ENCODE results near the gene ANO10.

The ANO10 gene

DNA sequence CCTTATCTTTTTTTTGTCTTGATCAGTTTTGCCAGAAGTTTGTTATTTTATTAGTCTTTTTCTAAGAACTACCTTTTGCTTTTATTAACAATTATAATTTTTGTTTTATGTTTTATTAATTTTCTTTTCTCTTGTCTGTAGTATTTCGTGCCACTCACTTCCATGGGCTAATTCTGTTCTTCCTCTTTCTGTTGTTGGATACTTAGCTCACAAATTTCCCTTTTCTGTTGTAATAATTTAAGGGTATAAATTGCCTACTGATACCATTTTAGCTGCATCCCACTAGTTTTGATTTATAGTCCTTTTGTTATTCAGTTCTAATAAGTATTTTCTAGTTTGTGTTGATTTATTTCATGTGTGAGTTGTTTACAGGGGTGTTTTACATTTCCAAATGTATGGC is 286.8 kb downstream of the ANO10 start:
- WGBS, 2 experiments (ENCODE audit: insufficient coverage in 2 of 2): no CpG with 5 or more reads among the region's 1 CpG
- H3K36me3 ChIP-seq (ENCODE audit: control insufficient read depth, insufficient read depth, low read length): peaks cover 64% of the 10 kb centered on the region
- peaks cover 25% of the 10 kb centered on the region for H3K9me3 ChIP-seq (ENCODE audit: control insufficient read depth, low read length)
- no peak overlapping the region for H3K4me3 ChIP-seq (ENCODE audit: extremely low read depth, insufficient read depth, low read length, poor library complexity, severe bottlenecking)
- no peak overlapping the region for H3K27ac ChIP-seq (ENCODE audit: low read depth, low read length, severe bottlenecking)
- no peaks in the 10 kb centered on the region for H3K4me1 ChIP-seq (ENCODE audit: control insufficient read depth, insufficient read depth, low read length, poor library complexity, severe bottlenecking)

DNA sequence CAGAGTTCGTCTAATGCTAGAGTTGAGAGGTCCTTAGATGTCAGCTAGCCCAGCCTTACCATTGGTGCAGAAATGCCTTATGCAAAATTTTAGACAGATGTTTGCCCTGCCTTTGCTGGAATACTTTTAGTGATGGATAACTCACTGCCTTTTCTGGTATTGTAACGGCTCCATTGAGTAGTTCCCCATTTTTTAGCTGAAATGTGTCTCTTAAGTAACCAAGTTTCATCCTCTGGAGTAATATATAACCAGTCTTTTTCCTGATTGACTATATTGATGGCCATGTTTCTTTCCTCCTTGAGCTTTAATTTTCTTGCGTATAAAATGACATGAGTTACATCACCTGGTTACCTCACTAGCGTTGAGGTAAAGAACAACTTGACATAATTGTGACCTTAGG is 290.4 kb downstream of the ANO10 start:
- 77 to 82% methylated on average over 1 to 2 of the region's 4 CpGs for WGBS, 2 experiments (ENCODE audit: insufficient coverage in 2 of 2)
- H3K27ac ChIP-seq (ENCODE audit: low read depth, low read length, severe bottlenecking): no peak overlapping the region

DNA sequence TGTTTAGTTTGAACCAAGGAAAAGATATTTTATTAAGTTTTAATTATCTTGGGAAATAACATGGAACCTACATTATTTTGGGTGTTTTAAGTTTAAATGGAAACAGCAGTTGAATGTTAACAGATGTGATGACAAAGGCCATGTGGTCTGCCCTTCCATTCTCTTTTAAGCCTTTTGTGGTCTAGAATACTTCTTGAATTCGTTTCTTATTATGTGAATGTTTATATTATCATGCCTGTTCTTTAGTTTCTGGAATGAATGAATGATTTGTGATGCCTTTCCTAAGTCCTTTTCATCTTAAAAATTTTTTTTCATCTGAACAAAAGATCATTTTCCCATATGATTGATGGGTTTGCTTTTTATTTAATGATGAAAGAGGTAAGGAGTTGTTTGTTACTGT is 290.8 kb downstream of the ANO10 start:
- no peak overlapping the region for H3K4me3 ChIP-seq (ENCODE audit: extremely low read depth, insufficient read depth, low read length, poor library complexity, severe bottlenecking)
- no CpG with 5 or more reads among the region's 1 CpG for WGBS, 2 experiments (ENCODE audit: insufficient coverage in 2 of 2)
- H3K36me3 ChIP-seq (ENCODE audit: control insufficient read depth, insufficient read depth, low read length): peaks cover 30% of the 10 kb centered on the region
- no peaks in the 10 kb centered on the region for H3K4me1 ChIP-seq (ENCODE audit: control insufficient read depth, insufficient read depth, low read length, poor library complexity, severe bottlenecking)
- H3K9me3 ChIP-seq (ENCODE audit: control insufficient read depth, low read length): peaks cover 8% of the 10 kb centered on the region
- no peak overlapping the region for H3K27ac ChIP-seq (ENCODE audit: low read depth, low read length, severe bottlenecking)

More for the DNA sequence above, 290.4 kb downstream of the ANO10 start:
- Histone ChIP-seq H3K36me3 (ENCODE audit: control insufficient read depth, insufficient read depth, low read length) (peaks cover 34% of the 10 kb centered on the region), H3K9me3 (ENCODE audit: control insufficient read depth, low read length) (peaks cover 11% of the 10 kb centered on the region), H3K4me3 (ENCODE audit: extremely low read depth, insufficient read depth, low read length, poor library complexity, severe bottlenecking) (no peak overlapping the region), H3K4me1 (ENCODE audit: control insufficient read depth, insufficient read depth, low read length, poor library complexity, severe bottlenecking) (no peaks in the 10 kb centered on the region)

DNA sequence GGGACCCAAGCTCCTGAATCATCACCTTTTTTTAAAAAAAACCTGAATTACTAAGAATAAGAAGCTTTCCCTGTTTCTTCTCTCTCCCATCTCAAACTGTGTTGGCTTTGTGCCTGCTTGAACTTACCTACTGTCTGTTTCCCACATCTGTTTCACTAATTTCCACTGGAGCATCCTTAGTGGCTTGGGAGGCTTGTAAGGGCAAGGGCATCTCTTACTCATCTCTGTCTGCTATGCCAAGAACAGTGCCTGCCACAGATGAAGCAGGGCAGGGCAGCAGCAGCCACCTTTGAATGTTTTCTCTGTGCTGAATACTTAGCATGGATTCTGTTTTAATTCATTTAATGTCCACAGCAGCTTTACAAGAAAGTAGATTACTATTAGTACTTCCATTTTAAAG is 293.2 kb downstream of the ANO10 start:
- no peak overlapping the region for H3K4me3 ChIP-seq (ENCODE audit: extremely low read depth, insufficient read depth, low read length, poor library complexity, severe bottlenecking)
- H3K9me3 ChIP-seq (ENCODE audit: control insufficient read depth, low read length): no peaks in the 10 kb centered on the region
- H3K27ac ChIP-seq (ENCODE audit: low read depth, low read length, severe bottlenecking): no peak overlapping the region
- peaks cover 13% of the 10 kb centered on the region for H3K36me3 ChIP-seq (ENCODE audit: control insufficient read depth, insufficient read depth, low read length)
- H3K4me1 ChIP-seq (ENCODE audit: control insufficient read depth, insufficient read depth, low read length, poor library complexity, severe bottlenecking): no peaks in the 10 kb centered on the region

DNA sequence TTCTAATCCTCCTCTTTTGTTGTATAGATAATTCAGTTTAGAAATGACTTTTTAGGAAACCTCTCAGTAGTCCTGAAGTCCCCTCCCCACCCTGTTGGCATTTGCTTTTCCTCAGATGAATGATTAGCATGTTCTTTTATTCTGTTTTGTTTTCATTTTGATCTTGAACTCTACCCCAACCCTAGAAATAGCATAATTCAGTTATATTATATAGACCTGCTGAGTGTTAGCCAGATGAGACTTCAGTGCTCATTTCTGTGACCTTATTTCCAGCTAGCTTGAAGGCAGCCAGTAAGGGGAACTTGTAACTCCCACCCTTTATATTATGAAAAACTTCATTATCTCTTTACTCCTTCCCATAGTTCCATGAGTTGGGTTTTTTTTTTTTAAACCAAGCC is 294.2 kb downstream of the ANO10 start:
- Histone ChIP-seq H3K4me3 (ENCODE audit: extremely low read depth, insufficient read depth, low read length, poor library complexity, severe bottlenecking) (no peak overlapping the region), H3K27ac (ENCODE audit: low read depth, low read length, severe bottlenecking) (no peak overlapping the region), H3K4me1 (ENCODE audit: control insufficient read depth, insufficient read depth, low read length, poor library complexity, severe bottlenecking) (no peaks in the 10 kb centered on the region), H3K36me3 (ENCODE audit: control insufficient read depth, insufficient read depth, low read length) (peaks cover 3% of the 10 kb centered on the region), H3K9me3 (ENCODE audit: control insufficient read depth, low read length) (no peaks in the 10 kb centered on the region)

DNA sequence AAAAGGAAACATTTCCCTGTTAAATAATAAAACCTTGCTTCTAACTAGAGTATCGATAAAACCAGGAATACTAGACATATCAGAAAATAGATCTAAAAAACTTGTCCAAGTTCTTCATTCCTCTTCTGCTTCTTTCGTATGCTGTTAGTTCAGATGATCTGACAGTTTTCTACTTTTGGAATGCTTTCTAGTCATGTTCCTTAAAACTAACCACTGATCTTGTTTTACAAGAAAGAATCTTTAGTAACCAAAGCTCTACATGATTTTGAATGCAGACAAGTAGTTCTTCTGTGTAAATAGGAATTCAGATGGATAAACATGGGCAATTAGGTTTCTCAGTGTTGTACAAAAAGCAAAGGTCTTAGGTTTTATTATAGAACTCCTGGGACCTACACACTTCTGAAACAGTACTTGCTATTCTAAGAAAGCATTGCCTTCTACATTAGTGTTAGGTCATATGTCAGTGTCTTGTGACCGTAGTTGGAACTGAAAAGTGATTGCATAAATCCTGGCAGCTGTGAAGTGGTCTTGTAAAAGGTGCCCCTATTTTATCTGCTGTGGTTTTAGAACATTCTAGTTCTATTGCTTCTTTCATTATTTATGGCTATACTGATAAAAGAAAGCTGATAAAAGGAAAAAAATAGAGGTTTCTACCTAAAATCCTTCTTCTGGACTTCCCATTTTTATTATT is 294.8 kb downstream of the ANO10 start:
- Histone ChIP-seq H3K36me3 (ENCODE audit: control insufficient read depth, insufficient read depth, low read length) (no peaks in the 10 kb centered on the region), H3K4me3 (ENCODE audit: extremely low read depth, insufficient read depth, low read length, poor library complexity, severe bottlenecking) (no peak overlapping the region), H3K27ac (ENCODE audit: low read depth, low read length, severe bottlenecking) (no peak overlapping the region), H3K4me1 (ENCODE audit: control insufficient read depth, insufficient read depth, low read length, poor library complexity, severe bottlenecking) (no peaks in the 10 kb centered on the region), H3K9me3 (ENCODE audit: control insufficient read depth, low read length) (no peaks in the 10 kb centered on the region)
- WGBS, 2 experiments (ENCODE audit: insufficient coverage in 2 of 2): 100% methylated on average over 2 of the region's 3 CpGs; no CpG with 5 or more reads in 1 of the 2 experiments

DNA sequence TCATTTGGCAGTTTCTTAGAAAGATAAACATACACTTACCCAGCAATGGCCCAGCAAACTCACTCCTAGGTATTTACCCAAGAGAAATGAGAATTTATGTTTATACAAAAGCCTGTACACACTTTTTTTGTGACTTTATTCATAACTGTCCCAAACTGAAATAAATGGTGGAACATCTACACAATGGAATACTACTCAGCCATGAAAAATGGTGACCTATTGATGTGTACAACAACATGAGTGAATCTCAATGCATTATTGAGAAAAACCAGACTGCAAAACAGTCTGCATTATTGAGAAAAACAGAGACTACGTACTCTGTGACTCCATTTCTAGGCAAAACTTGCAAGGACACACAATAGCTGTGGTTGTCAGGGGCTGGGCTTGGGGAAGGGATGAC is 298.3 kb downstream of the ANO10 start:
- no peaks in the 10 kb centered on the region for H3K9me3 ChIP-seq (ENCODE audit: control insufficient read depth, low read length)
- WGBS, 2 experiments (ENCODE audit: insufficient coverage in 2 of 2): 100% methylated on average over 1 of the region's 1 CpG; no CpG with 5 or more reads in 1 of the 2 experiments
- peaks cover 1% of the 10 kb centered on the region for H3K36me3 ChIP-seq (ENCODE audit: control insufficient read depth, insufficient read depth, low read length)
- H3K27ac ChIP-seq (ENCODE audit: low read depth, low read length, severe bottlenecking): no peak overlapping the region
- no peaks in the 10 kb centered on the region for H3K4me1 ChIP-seq (ENCODE audit: control insufficient read depth, insufficient read depth, low read length, poor library complexity, severe bottlenecking)
- H3K4me3 ChIP-seq (ENCODE audit: extremely low read depth, insufficient read depth, low read length, poor library complexity, severe bottlenecking): no peak overlapping the region

DNA sequence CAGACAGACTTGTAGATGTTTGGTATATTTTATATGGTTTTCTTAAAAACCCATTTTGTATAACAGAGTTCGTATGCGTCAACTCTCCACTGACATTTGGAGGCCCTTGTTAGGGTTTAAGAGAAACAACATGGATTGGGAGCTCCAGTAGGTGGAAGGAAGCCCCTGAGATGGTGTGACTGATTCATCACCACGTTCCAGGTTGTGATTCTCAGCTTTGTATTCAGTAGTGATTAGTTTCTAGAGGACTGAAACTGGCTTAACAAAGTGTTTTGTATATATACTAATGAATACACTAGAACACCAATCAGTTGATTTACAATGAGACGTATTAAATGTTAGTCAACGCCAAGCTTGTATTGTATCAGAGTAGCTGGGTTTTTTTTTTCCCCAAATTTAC is 301.5 kb downstream of the ANO10 start:
- H3K9me3 ChIP-seq (ENCODE audit: control insufficient read depth, low read length): no peaks in the 10 kb centered on the region
- no peaks in the 10 kb centered on the region for H3K4me1 ChIP-seq (ENCODE audit: control insufficient read depth, insufficient read depth, low read length, poor library complexity, severe bottlenecking)
- 83 to 100% methylated on average over 1 of the region's 5 CpGs for WGBS, 2 experiments (ENCODE audit: insufficient coverage in 2 of 2)
- H3K4me3 ChIP-seq (ENCODE audit: extremely low read depth, insufficient read depth, low read length, poor library complexity, severe bottlenecking): no peak overlapping the region
- H3K27ac ChIP-seq (ENCODE audit: low read depth, low read length, severe bottlenecking): no peak overlapping the region
- H3K36me3 ChIP-seq (ENCODE audit: control insufficient read depth, insufficient read depth, low read length): peaks cover 3% of the 10 kb centered on the region

DNA sequence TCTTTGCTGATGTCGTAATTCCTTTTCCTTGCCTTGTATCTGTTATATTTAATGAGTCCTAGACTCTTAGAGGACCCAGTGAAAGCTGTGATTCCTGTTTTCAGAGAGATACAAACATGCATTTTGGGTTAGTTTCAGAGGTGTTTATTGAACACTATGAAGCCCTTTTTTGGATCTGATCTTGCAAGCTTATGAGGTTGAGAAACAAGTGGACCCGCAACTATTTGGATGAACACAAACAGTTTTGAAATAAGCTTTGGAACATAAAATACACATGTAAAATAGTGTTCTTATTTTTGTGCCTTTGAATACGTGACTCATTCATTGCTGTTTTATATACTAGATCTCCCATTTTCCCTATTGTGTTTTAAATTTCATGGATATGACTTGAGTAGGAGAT is 302.0 kb downstream of the ANO10 start:
- Histone ChIP-seq H3K9me3 (ENCODE audit: control insufficient read depth, low read length) (no peaks in the 10 kb centered on the region), H3K4me1 (ENCODE audit: control insufficient read depth, insufficient read depth, low read length, poor library complexity, severe bottlenecking) (no peaks in the 10 kb centered on the region), H3K27ac (ENCODE audit: low read depth, low read length, severe bottlenecking) (no peak overlapping the region), H3K36me3 (ENCODE audit: control insufficient read depth, insufficient read depth, low read length) (peaks cover 3% of the 10 kb centered on the region), H3K4me3 (ENCODE audit: extremely low read depth, insufficient read depth, low read length, poor library complexity, severe bottlenecking) (no peak overlapping the region)
- 100% methylated on average over 1 of the region's 3 CpGs; no CpG with 5 or more reads in 1 of the 2 experiments for WGBS, 2 experiments (ENCODE audit: insufficient coverage in 2 of 2)

DNA sequence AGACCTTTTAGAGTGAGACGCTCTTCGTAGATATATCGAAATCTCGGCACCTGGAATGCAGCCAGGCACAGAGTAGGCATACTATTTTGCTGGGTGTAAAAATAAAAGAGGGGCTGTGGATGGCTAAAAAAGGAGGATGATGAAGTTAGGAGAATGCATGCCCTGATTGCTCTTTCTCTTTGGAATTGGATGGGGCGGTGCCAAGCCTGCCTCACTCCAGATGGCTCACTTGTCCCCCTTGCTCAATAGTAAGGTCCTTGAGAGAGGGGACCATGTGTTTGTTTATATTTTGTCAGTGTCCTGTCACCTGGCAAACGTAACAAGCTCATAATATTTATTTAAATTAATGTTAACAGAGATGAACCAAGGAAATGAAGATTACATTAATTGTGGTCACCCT is 302.4 kb downstream of the ANO10 start:
- H3K27ac ChIP-seq (ENCODE audit: low read depth, low read length, severe bottlenecking): no peak overlapping the region
- 90 to 96% methylated on average over 4 of the region's 6 CpGs for WGBS, 2 experiments (ENCODE audit: insufficient coverage in 2 of 2)
- H3K36me3 ChIP-seq (ENCODE audit: control insufficient read depth, insufficient read depth, low read length): peaks cover 3% of the 10 kb centered on the region
- no peaks in the 10 kb centered on the region for H3K4me1 ChIP-seq (ENCODE audit: control insufficient read depth, insufficient read depth, low read length, poor library complexity, severe bottlenecking)
- H3K9me3 ChIP-seq (ENCODE audit: control insufficient read depth, low read length): no peaks in the 10 kb centered on the region
- no peak overlapping the region for H3K4me3 ChIP-seq (ENCODE audit: extremely low read depth, insufficient read depth, low read length, poor library complexity, severe bottlenecking)

DNA sequence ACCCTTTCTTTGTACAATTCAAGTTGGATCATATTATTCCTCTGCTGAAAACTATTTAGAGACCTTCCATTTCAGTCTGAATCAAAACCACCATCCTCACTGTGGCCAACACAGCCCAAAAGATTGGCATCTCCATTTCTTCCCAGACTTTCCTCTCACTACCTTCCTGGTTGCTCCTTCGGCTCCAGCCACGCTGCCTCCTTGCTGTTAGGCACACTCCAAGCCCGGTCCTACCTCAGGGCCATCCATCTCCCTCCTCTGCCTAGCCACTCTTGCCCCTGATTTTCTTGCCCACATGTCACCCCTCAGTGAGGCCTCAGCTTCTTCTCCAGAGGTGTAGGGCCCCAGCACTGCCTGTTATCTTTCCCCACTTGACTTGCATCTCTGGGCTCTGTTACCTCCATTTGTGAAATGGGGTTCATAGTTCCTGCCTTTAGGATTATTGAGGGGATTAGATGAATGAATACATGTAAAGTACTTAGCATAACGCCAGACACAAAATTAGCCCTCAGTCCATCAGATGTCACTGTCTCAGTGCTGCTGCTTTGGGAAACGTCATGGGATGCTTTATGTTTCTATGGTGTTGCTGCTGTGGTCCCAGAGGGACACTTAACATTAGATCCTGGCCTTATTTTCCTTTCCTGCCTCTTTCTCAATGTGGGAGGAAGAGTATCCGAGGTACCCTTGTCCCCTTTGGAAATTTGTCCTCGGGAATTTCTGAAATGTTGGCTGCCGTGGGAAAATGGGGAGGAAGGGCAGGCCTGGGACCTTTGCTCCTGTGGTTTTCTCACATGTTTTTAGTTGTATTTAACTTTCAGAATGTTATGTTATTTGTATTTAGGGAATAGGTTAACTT is 304.1 kb downstream of the ANO10 start:
- H3K27ac ChIP-seq (ENCODE audit: low read depth, low read length, severe bottlenecking): no peak overlapping the region
- WGBS, 2 experiments (ENCODE audit: insufficient coverage in 2 of 2): 87 to 96% methylated on average over 4 of the region's 8 CpGs
- H3K4me1 ChIP-seq (ENCODE audit: control insufficient read depth, insufficient read depth, low read length, poor library complexity, severe bottlenecking): no peaks in the 10 kb centered on the region
- H3K4me3 ChIP-seq (ENCODE audit: extremely low read depth, insufficient read depth, low read length, poor library complexity, severe bottlenecking): no peak overlapping the region
- H3K9me3 ChIP-seq (ENCODE audit: control insufficient read depth, low read length): no peaks in the 10 kb centered on the region
- peaks cover 3% of the 10 kb centered on the region for H3K36me3 ChIP-seq (ENCODE audit: control insufficient read depth, insufficient read depth, low read length)

Measured in mesodermal cell (in vitro differentiated cells).